Hepatocyte (in vitro differentiated cells): Measurements from ENCODE around the gene MTMR3. TPM values are rescaled to one million over a fixed set of nuclear protein-coding genes. Genes with fewer than 3 reads are reported as not detected.
A peak's percentile ranks its signal among the peaks of the same experiment; 100 is the strongest.

ENCODE experiments used
- DNase-seq: peaks from one replicate; pipeline ENCODE4 v3.0.0-alpha.2; 2016; ENCODE audit warnings: low spot score
- H2AFZ ChIP-seq: fragments of 200-600 bp; sonication (generic); 2 replicates; pipeline ENCODE4 v1.6.0; 2016; ENCODE audit warnings: antibody characterized with exemption, mild to moderate bottlenecking
- H3K27ac ChIP-seq: fragments of 200-600 bp; sonication (generic); 2 replicates; pipeline ENCODE4 v1.5.1; 2016; ENCODE audit warnings: mild to moderate bottlenecking
- H3K27me3 ChIP-seq: fragments of 200-600 bp; sonication (generic); 2 replicates; pipeline ENCODE4 v1.6.1; 2016
- H3K36me3 ChIP-seq: fragments of 200-600 bp; sonication (generic); replicated peaks from 2 replicates; pipeline ENCODE4 v1.5.1; 2016; ENCODE audit warnings: low read depth; ENCODE audit not compliant: insufficient read depth
- H3K4me1 ChIP-seq: fragments of 200-600 bp; sonication (generic); 2 replicates; pipeline ENCODE4 v1.5.1; 2016; ENCODE audit warnings: mild to moderate bottlenecking, moderate library complexity; ENCODE audit not compliant: insufficient read depth
- H3K4me2 ChIP-seq: fragments of 200-600 bp; sonication (generic); 2 replicates; pipeline ENCODE4 v1.6.0; 2016
- H3K4me3 ChIP-seq: fragments of 200-600 bp; sonication (generic); 2 replicates; pipeline ENCODE4 v1.5.1; 2016; ENCODE audit warnings: mild to moderate bottlenecking
- H3K79me2 ChIP-seq: fragments of 200-600 bp; sonication (generic); 2 replicates; pipeline ENCODE4 v1.6.0; 2017; ENCODE audit warnings: mild to moderate bottlenecking
- H3K9me2 ChIP-seq: fragments of 200-600 bp; sonication (generic); replicated peaks from 2 replicates; pipeline ENCODE4 v1.6.0; 2017; ENCODE audit warnings: mild to moderate bottlenecking; ENCODE audit not compliant: insufficient read depth
- H3K9me3 ChIP-seq: fragments of 200-600 bp; sonication (generic); 2 replicates; pipeline ENCODE4 v1.5.1; 2016; ENCODE audit warnings: low read depth, mild to moderate bottlenecking
- H4K20me1 ChIP-seq: fragments of 200-600 bp; sonication (generic); 2 replicates; pipeline ENCODE4 v1.6.0; 2016; ENCODE audit warnings: mild to moderate bottlenecking; ENCODE audit not compliant: insufficient read depth, poor library complexity, severe bottlenecking
- CTCF ChIP-seq: fragments of 200-600 bp; sonication (generic); IDR thresholded peaks from 2 replicates; pipeline ENCODE4 v1.5.1; 2016; ENCODE audit warnings: antibody characterized with exemption, mild to moderate bottlenecking; ENCODE audit not compliant: poor library complexity
- EZH2 ChIP-seq: fragments of 200-600 bp; sonication (generic); IDR thresholded peaks from 2 replicates; pipeline ENCODE4 v1.6.1; 2016; ENCODE audit warnings: antibody characterized with exemption, mild to moderate bottlenecking, borderline replicate concordance
- EZH2phosphoT487 ChIP-seq: fragments of 200-600 bp; sonication (generic); IDR thresholded peaks from one replicate; pipeline ENCODE4 v1.6.1; 2018; ENCODE audit warnings: antibody characterized with exemption, mild to moderate bottlenecking, low read depth, moderate library complexity; ENCODE audit not compliant: unreplicated experiment, severe bottlenecking
- WGBS: methylation state at CpG from one replicate; pipeline ENCODE4 v1.1.6; 2016; ENCODE audit warnings: low lambda C conversion rate; ENCODE audit errors: missing lambda C conversion rate; 5-methylcytosine and 5-hydroxymethylcytosine counted together
- polyA plus RNA-seq: library from polyadenylated mRNA; unstranded; fragments of >200 nt; fragmentation: Nextera tagmentation; extraction: Ambion mirVana; gene quantifications from 2 replicates; pipeline ENCODE4 v1.2.1, GENCODE V29; 2016
- total RNA-seq: library from RNA; depleted of rRNA; stranded (reverse); fragments of >200 nt; gene quantifications from 2 replicates; pipeline ENCODE4 v1.2.3, GENCODE V29; 2014

MTMR3 gene
- total and polyA plus RNA-seq, 2 experiments from 2014 or later = 16.2 to 42.7 TPM

GRCh38 chr22:29992341-29993275 lies 109.6 kb downstream of the MTMR3 start:
- WGBS = 52% methylated on average over 6 of the region's 6 CpGs
- H4K20me1 ChIP-seq = no peaks in the 10 kb centered on the region
- H3K9me2 ChIP-seq = no peaks in the 10 kb centered on the region
- H3K4me3 ChIP-seq = no peak overlapping the region
- no peak overlapping the region for H2AFZ ChIP-seq
- H3K9me3 ChIP-seq = no peaks in the 10 kb centered on the region
- peak overlapping the region; percentile 10 for H3K4me2 ChIP-seq
- H3K27ac ChIP-seq = peak overlapping the region; percentile 59
- no peak for DNase-seq
- TF ChIP-seq EZH2 = no peak
- TF ChIP-seq CTCF = no peak
- no peak for TF ChIP-seq EZH2phosphoT487
- H3K36me3 ChIP-seq = peaks cover 4% of the 10 kb centered on the region
- H3K27me3 ChIP-seq = no peaks in the 10 kb centered on the region
- peaks cover 26% of the 10 kb centered on the region for H3K4me1 ChIP-seq
- H3K79me2 ChIP-seq = no peaks in the 10 kb centered on the region

GRCh38 chr22:29994027-29994715 lies 111.2 kb downstream of the MTMR3 start:
- H3K27me3 ChIP-seq = no peaks in the 10 kb centered on the region
- H2AFZ ChIP-seq = no peak overlapping the region
- H3K4me1 ChIP-seq = peaks cover 26% of the 10 kb centered on the region
- no peak overlapping the region for H3K4me3 ChIP-seq
- TF ChIP-seq EZH2phosphoT487 (no peak), EZH2 (no peak), CTCF (peak; percentile 17)
- peak overlapping the region; percentile 89 for H3K27ac ChIP-seq
- H4K20me1 ChIP-seq = no peaks in the 10 kb centered on the region
- DNase-seq = no peak
- H3K9me3 ChIP-seq = no peaks in the 10 kb centered on the region
- peak overlapping the region; percentile 50 for H3K4me2 ChIP-seq
- H3K79me2 ChIP-seq = no peaks in the 10 kb centered on the region
- H3K36me3 ChIP-seq = peaks cover 5% of the 10 kb centered on the region
- H3K9me2 ChIP-seq = no peaks in the 10 kb centered on the region
- 72% methylated on average over 3 of the region's 3 CpGs for WGBS

- Histone ChIP-seq H3K9me3 (no peaks in the 10 kb centered on the region), H3K4me3 (no peak overlapping the region), H3K9me2 (no peaks in the 10 kb centered on the region), H3K36me3 (peaks cover 7% of the 10 kb centered on the region), H3K27ac (peak overlapping the region; percentile 89), H4K20me1 (no peaks in the 10 kb centered on the region), H3K4me1 (peaks cover 26% of the 10 kb centered on the region), H3K27me3 (no peaks in the 10 kb centered on the region), H3K79me2 (no peaks in the 10 kb centered on the region), H3K4me2 (peak overlapping the region; percentile 50), H2AFZ (no peak overlapping the region)
- WGBS = 17% methylated on average over 3 of the region's 3 CpGs
- DNase-seq = peak; percentile 59
- TF ChIP-seq CTCF (no peak), EZH2phosphoT487 (no peak), EZH2 (no peak)
Measured at GRCh38 chr22:29994943-29995342, 112.0 kb downstream of the MTMR3 start.
